Spinal cord (tissue), 10 donors: ENCODE data around the gene STAT1. TPM values are rescaled to one million over a fixed set of nuclear protein-coding genes. Genes with fewer than 3 reads are reported as not detected.

Source experiments
- DNase-seq, 6 donors: peaks; one replicate each; pipeline versions ENCODE4 v3.0.0 to v3.0.0-alpha.2; 2013 to 2015; ENCODE audit warnings: low spot score in 6 of 6, low read depth in 4 of 6
- H3K27ac ChIP-seq: one replicate; pipeline ENCODE4 v1.5.1; 2013; ENCODE audit warnings: low read depth, low read length, control low read depth
- H3K27me3 ChIP-seq: one replicate; pipeline ENCODE4 v1.6.1; 2013; ENCODE audit warnings: low read length; ENCODE audit not compliant: control insufficient read depth, insufficient read depth
- H3K36me3 ChIP-seq: one replicate; pipeline ENCODE4 v1.6.1; 2013; ENCODE audit warnings: low read length; ENCODE audit not compliant: control insufficient read depth, insufficient read depth
- H3K4me1 ChIP-seq: one replicate; pipeline ENCODE4 v1.6.1; 2013; ENCODE audit warnings: low read length; ENCODE audit not compliant: control insufficient read depth, insufficient read depth
- H3K4me3 ChIP-seq: one replicate; pipeline ENCODE4 v1.5.1; 2013; ENCODE audit warnings: low read depth, low read length, control low read depth
- H3K9me3 ChIP-seq: one replicate; pipeline ENCODE4 v1.6.1; 2013; ENCODE audit warnings: low read length; ENCODE audit not compliant: control insufficient read depth, insufficient read depth
- WGBS: methylation state at CpG from one replicate; pipeline ENCODE4 v1.1.5; 2013; ENCODE audit warnings: missing lambda C conversion rate; ENCODE audit not compliant: insufficient coverage; 5-methylcytosine and 5-hydroxymethylcytosine counted together
- polyA plus RNA-seq, 2 donors: library from polyadenylated mRNA; unstranded; fragments of 120-200 nt; gene quantifications; one replicate each; pipeline ENCODE4 v1.2.1, GENCODE V29; 2013; ENCODE audit not compliant: insufficient read length in 2 of 2
- total RNA-seq, 2 donors: library from RNA; depleted of rRNA in 1 of 2; stranded (reverse); fragments of 120-200 nt in 1 of 2; fragments of >200 nt in 1 of 2; gene quantifications; one replicate each; pipeline versions ENCODE4 v1.2.3 to v1.2.4, GENCODE V29; 2013 to 2014
- donor health status: healthy.

Gene STAT1
- total and polyA plus RNA-seq, 4 donors = 43.4 to 67.5 (median 49.3) TPM

- Histone ChIP-seq H3K36me3 (peaks cover 6% of the 10 kb centered on the region), H3K4me3 (no peak overlapping the region)
- DNase-seq = no peak
These were observed 80.6 kb downstream of the STAT1 start for GRCh38 chr2:190933361-190933760.

GRCh38 chr2:190932514-190932913 is 81.5 kb downstream of the STAT1 start:
- Histone ChIP-seq H3K27me3 (no peaks in the 10 kb centered on the region), H3K27ac (no peak overlapping the region), H3K36me3 (peaks cover 8% of the 10 kb centered on the region), H3K4me1 (no peaks in the 10 kb centered on the region), H3K9me3 (no peaks in the 10 kb centered on the region), H3K4me3 (no peak overlapping the region)
- WGBS = no CpG with 5 or more reads among the region's 1 CpG
- DNase-seq = no peak

More at GRCh38 chr2:190933361-190933760, 80.6 kb downstream of the STAT1 start:
- H3K27ac ChIP-seq = no peak overlapping the region
- H3K27me3 ChIP-seq = no peaks in the 10 kb centered on the region
- H3K9me3 ChIP-seq = no peaks in the 10 kb centered on the region
- H3K4me1 ChIP-seq = no peaks in the 10 kb centered on the region

GRCh38 chr2:190930411-190930810 is 83.6 kb downstream of the STAT1 start:
- H3K9me3 ChIP-seq = no peaks in the 10 kb centered on the region
- WGBS = no CpG with 5 or more reads among the region's 3 CpGs
- peaks cover 8% of the 10 kb centered on the region for H3K36me3 ChIP-seq
- no peaks in the 10 kb centered on the region for H3K27me3 ChIP-seq
- no peak overlapping the region for H3K27ac ChIP-seq
- no peaks in the 10 kb centered on the region for H3K4me1 ChIP-seq
- DNase-seq = no peak
- H3K4me3 ChIP-seq = no peak overlapping the region

DNA sequence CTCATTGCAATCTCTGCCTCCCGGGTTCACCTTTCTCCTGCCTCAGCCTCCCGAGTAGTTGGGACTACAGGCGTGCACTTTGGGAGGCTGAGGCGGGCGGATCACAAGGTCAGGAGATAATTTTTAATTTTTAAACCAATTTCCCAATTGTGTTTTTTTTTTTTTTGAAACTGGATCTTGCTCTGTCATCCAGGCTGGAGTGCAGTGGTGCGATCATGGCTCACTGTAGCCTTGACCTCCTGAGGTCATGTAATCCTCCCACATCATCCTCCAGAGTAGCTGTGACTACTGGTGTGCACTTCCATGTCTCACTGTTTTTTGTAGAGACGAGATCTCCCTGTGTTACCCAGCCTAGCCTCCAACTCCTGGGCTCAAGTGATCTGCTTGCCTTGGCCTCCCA is 84.1 kb downstream of the STAT1 start:
- H3K27ac ChIP-seq = no peak overlapping the region
- 100% methylated on average over 3 of the region's 7 CpGs for WGBS
- DNase-seq = no peak
- H3K4me1 ChIP-seq = no peaks in the 10 kb centered on the region
- H3K4me3 ChIP-seq = no peak overlapping the region
- peaks cover 8% of the 10 kb centered on the region for H3K36me3 ChIP-seq
- H3K9me3 ChIP-seq = no peaks in the 10 kb centered on the region
- no peaks in the 10 kb centered on the region for H3K27me3 ChIP-seq

DNA sequence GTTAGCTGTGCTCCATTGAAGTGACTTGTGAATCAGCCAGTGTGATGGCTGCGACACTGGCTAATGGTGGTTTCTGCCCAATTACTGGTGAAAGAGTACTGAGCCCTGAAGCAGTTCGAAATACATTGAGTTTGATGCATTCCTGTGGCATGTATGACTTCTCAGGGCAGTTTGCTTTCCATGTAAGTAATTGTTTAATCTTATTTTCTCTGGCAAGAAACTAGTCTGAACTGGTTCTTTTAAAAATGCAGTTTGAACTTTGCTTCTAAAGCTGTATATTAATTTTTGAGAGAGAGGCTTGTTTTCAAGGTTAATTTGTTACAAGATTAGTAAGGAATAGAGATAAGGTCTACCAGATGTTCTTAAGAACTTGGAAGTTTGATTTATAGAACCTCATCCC is 86.7 kb downstream of the STAT1 start:
- WGBS = 94% methylated on average over 2 of the region's 2 CpGs

GRCh38 chr2:190922376-190922775 is 91.6 kb downstream of the STAT1 start:
- no peak for DNase-seq
- H3K4me3 ChIP-seq = no peak overlapping the region
- H3K4me1 ChIP-seq = no peaks in the 10 kb centered on the region
- H3K36me3 ChIP-seq = peaks cover 4% of the 10 kb centered on the region
- H3K27me3 ChIP-seq = no peaks in the 10 kb centered on the region
- H3K9me3 ChIP-seq = no peaks in the 10 kb centered on the region
- no CpG with 5 or more reads among the region's 1 CpG for WGBS
- no peak overlapping the region for H3K27ac ChIP-seq

More for the DNA sequence above, 86.7 kb downstream of the STAT1 start:
- H3K36me3 ChIP-seq = peaks cover 12% of the 10 kb centered on the region
- no peak overlapping the region for H3K27ac ChIP-seq
- DNase-seq = no peak
- H3K27me3 ChIP-seq = no peaks in the 10 kb centered on the region
- no peaks in the 10 kb centered on the region for H3K9me3 ChIP-seq
- no peaks in the 10 kb centered on the region for H3K4me1 ChIP-seq
- H3K4me3 ChIP-seq = no peak overlapping the region

GRCh38 chr2:190920085-190920484 is 93.9 kb downstream of the STAT1 start:
- Histone ChIP-seq H3K9me3 (no peaks in the 10 kb centered on the region), H3K36me3 (peaks cover 4% of the 10 kb centered on the region), H3K27ac (no peak overlapping the region), H3K4me3 (no peak overlapping the region), H3K4me1 (no peaks in the 10 kb centered on the region), H3K27me3 (no peaks in the 10 kb centered on the region)
- no peak for DNase-seq
- WGBS = no CpG with 5 or more reads among the region's 3 CpGs

Other genes starting within 250 kb of the STAT1 start
- gene GLS, start 133.3 kb downstream of the STAT1 start, total RNA-seq = 100 to 1,000 TPM in 1 of 2 donors, 10 to 100 TPM in 1; 85.1 to 178 TPM
- gene GLS, start 133.3 kb downstream of the STAT1 start, polyA plus RNA-seq = 10 to 100 TPM; 76.4 to 76.8 TPM
- gene STAT4, start 136.8 kb upstream of the STAT1 start, total RNA-seq = 1 to 10 TPM; 2.5 to 8.9 TPM
- gene STAT4, start 136.8 kb upstream of the STAT1 start, polyA plus RNA-seq = 1 to 10 TPM; 7.4 to 7.5 TPM
- gene MYO1B, start 231.2 kb upstream of the STAT1 start, total RNA-seq = 10 to 100 TPM; 67.5 to 67.6 TPM
- 10 to 100 TPM; 33.5 to 41.5 TPM for gene MYO1B, start 231.2 kb upstream of the STAT1 start, polyA plus RNA-seq